Measurements from ENCODE around the gene CARD9.
A peak's percentile ranks its signal among the peaks of the same experiment; 100 is the strongest.
"Not testable (repeated sequence)": the region's sequence is repeated elsewhere in the genome, so short reads cannot be mapped to it uniquely, and the experiment has no call there.

The CARD9 gene

DNA sequence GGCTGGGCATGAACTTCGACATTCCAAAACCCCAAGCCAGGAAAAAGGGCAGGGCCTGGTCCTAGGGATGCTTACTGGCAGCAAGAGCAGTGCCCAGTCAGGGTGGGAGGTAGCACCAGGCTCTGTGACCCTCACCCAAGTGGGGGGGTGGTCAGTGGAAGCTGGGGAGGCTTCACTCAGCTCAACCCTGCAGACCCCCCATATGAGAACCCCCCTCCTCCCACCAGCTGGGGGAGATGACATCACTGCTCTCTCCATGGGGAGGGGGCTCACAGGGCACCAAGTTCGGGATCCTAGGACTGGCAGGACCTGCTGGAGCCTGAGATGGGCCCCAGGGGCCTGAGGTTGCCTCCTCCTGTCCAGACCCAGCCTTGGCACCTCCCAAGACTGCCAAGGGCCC, 14.6 kb downstream of the CARD9 start:
- H3K9me3 Mint-ChIP-seq, result no peaks in the 10 kb centered on the region
- peaks cover 8% of the 10 kb centered on the region for H3K4me1 Mint-ChIP-seq
- no peak overlapping the region for H3K27ac Mint-ChIP-seq
- CTCF ChIA-PET, result interaction anchor here (0.5 kb wide), 1 partner anchor 274 kb away, joined by 3 read pairs; no protein-coding TSS in a partner anchor
- no peak for DNase-seq
- no peak overlapping the region for H3K4me3 Mint-ChIP-seq
- H3K36me3 Mint-ChIP-seq, result no peaks in the 10 kb centered on the region
- no peaks in the 10 kb centered on the region for H3K27me3 Mint-ChIP-seq

- no peaks in the 10 kb centered on the region for H3K36me3 Mint-ChIP-seq
- no peak overlapping the region for H3K4me3 Mint-ChIP-seq
- CTCF ChIA-PET, result no interaction called here
- no peak for DNase-seq
- no peaks in the 10 kb centered on the region for H3K27me3 Mint-ChIP-seq
- no peak overlapping the region for H3K27ac Mint-ChIP-seq
- H3K9me3 Mint-ChIP-seq, result no peaks in the 10 kb centered on the region
- peaks cover 5% of the 10 kb centered on the region for H3K4me1 Mint-ChIP-seq
Observed at GRCh38 chr9:136358016-136358415, 15.5 kb downstream of the CARD9 start.

DNA sequence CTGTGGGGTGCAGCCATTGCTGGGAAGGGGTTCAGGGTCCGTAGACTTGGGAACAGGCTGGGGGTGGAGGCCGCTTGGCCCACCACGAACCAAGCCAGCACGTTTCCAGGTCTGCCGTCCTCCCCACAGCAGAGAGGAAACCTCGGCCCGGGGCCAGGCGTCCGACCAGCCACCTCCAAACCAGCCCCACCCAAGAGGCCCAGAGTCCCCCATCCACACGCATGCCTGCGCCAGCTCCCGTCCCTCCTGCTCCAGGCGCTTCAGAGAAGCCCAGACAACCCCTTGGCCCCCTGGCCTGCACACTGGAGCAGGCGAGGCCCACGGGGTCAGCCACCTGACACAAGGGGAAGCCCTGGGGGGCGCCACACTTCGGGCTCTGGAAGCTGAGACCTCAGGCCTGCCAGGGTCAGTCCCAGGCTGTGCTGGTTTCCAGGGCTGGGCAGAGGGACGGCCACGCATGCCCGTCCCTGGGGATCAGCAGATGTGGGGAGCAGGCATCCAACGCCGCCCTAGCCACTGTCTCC, 16.2 kb downstream of the CARD9 start:
- no peak overlapping the region for H3K4me3 Mint-ChIP-seq
- no peak overlapping the region for H3K27ac Mint-ChIP-seq
- CTCF ChIA-PET, result no interaction called here

DNA sequence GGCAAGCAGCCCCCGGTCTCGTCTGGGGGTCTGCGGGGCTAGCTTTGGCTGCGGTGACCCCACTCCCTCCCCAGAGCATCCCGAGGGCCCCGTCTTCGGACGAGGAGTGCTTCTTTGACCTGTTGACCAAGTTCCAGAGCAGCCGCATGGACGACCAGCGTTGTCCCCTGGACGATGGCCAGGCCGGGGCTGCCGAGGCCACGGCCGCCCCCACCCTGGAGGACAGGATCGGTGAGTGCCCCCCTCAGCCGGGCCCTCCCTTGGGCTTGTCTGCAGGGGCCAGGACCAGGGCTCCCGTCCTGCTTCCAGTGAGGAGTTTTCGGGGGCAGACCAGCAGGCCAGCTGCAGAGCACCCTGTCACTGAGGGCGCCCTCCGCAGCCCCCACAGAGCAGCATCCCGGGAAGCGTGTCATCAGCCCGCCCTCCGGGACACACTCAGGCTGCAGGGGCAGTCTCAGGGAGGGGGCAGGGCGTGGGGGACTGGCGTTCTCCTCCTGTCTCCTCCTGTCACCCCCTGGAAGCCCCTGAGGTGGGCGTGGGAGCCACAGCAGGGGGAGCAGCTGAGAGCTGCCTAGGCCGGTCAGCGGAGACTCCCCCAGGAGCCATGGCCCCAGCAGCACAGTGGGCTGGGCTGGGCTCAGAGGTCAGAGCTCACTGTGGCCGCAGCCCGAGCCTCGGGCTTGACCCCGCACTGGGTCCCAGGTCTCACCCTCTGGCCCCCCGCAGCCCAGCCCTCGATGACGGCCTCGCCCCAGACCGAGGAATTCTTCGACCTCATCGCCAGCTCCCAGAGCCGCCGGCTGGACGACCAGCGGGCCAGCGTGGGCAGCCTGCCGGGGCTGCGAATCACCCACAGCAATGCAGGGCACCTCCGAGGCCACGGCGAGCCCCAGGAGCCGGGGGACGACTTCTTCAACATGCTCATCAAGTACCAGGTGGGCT, 17.6 kb downstream of the CARD9 start:
- no peak for DNase-seq
- Mint-ChIP-seq H3K36me3 (no peaks in the 10 kb centered on the region), H3K27me3 (no peaks in the 10 kb centered on the region), H3K4me3 (no peak overlapping the region), H3K27ac (no peak overlapping the region), H3K4me1 (no peaks in the 10 kb centered on the region), H3K9me3 (no peaks in the 10 kb centered on the region)
- CTCF ChIA-PET, result no interaction called here

More for the DNA sequence above, 16.2 kb downstream of the CARD9 start:
- no peak for DNase-seq
- Mint-ChIP-seq H3K27me3 (no peaks in the 10 kb centered on the region), H3K36me3 (no peaks in the 10 kb centered on the region), H3K4me1 (no peaks in the 10 kb centered on the region), H3K9me3 (no peaks in the 10 kb centered on the region)

GRCh38 chr9:136354592-136355085, 18.8 kb downstream of the CARD9 start:
- Mint-ChIP-seq H3K27ac (no peak overlapping the region), H3K27me3 (no peaks in the 10 kb centered on the region), H3K9me3 (no peaks in the 10 kb centered on the region), H3K4me3 (no peak overlapping the region), H3K4me1 (no peaks in the 10 kb centered on the region), H3K36me3 (no peaks in the 10 kb centered on the region)
- DNase-seq, result no peak
- CTCF ChIA-PET, result interaction anchor here (1.6 kb wide), 1 partner anchor 9 kb away, joined by 5 read pairs; the partner anchor contains the start of gene DNLZ

DNA sequence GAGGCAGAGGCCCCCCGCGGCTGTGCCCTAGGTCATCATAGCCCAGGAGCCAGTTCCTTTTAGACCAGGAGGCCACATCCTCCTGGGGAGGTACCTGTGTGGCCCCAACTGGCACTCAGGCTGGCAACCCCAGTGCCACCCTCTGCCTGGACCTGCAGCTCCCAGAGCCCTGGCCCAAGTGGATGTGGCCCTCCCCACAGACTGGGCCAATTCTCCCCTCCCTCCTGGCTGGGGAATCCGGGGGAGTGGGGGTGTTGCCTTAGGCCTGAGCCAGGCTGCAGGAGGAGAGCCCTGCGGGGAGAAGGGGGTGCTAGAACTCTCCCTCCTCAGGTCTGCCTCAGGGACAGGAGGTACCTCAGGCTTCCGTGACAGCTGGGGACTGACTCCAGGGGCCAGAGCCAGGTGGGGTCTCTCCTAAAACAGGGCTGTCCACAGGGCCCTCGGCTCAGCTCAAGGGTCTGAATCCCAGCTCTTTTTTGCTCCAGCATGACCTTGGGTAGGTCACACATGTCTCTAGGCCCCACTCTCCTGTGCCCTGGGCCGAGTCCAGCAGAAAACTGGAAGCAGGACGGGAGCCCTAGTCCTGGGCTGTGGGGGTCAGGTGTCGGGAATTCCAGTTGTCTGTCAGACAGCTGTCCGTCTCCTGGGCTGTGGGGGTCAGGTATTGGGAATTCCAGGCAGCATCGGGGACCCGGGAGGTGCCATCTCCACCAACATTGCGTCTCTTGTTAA, 19.5 kb downstream of the CARD9 start:
- no peaks in the 10 kb centered on the region for H3K27me3 Mint-ChIP-seq
- no peaks in the 10 kb centered on the region for H3K4me1 Mint-ChIP-seq
- H3K9me3 Mint-ChIP-seq, result no peaks in the 10 kb centered on the region
- no peaks in the 10 kb centered on the region for H3K36me3 Mint-ChIP-seq
- CTCF ChIA-PET, result interaction anchor here (1.6 kb wide), 1 partner anchor 10 kb away, joined by 5 read pairs; the partner anchor contains the start of gene DNLZ
- H3K4me3 Mint-ChIP-seq, result no peak overlapping the region
- H3K27ac Mint-ChIP-seq, result no peak overlapping the region
- DNase-seq, result no peak

DNA sequence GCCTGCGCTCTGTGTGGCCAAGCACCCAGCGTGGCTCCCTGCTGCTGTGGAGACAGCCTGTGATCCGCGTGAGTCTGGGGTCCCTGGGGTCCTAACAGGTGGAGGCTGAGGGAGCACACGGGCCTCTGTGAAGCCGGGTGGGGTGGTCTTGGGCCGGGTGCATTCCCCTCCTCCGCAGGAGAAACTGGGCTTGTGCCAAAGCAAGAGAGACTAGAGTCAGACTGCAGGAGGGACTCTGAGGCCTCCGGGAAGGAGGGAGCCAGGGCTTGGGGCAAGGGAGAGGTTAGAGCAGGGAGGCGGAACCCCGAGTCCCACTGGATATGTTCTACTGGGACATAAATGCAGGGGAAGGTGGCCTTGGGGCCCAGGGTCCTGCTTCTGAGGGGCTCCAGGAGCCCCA, 20.4 kb downstream of the CARD9 start:
- Mint-ChIP-seq H3K36me3 (no peaks in the 10 kb centered on the region), H3K27ac (no peak overlapping the region), H3K27me3 (no peaks in the 10 kb centered on the region), H3K9me3 (no peaks in the 10 kb centered on the region), H3K4me1 (no peaks in the 10 kb centered on the region), H3K4me3 (no peak overlapping the region)
- DNase-seq, result no peak
- CTCF ChIA-PET, result no interaction called here

DNA sequence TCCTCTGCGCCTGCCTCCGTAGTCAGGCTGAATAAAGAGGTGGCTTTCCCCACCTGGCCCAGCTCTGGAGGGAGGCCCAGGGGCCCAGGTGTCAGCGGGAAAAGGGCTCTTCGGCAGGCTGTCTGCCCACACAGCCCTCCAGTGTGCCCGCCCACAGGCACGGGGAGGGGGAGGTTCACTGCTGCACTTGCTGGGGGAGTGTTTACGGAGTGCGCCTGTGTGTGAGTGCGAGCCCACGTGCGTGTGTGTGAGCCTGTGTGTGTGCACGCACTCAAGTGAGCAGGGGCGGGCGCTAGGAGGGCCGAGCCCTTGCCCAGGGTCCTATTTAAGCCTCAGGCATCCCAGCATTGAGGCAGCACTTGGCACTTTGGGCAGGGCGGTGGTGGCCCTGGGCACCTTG, 20.8 kb downstream of the CARD9 start:
- CTCF ChIA-PET, result no interaction called here
- no peaks in the 10 kb centered on the region for H3K9me3 Mint-ChIP-seq
- H3K36me3 Mint-ChIP-seq, result no peaks in the 10 kb centered on the region
- H3K27ac Mint-ChIP-seq, result no peak overlapping the region
- H3K4me1 Mint-ChIP-seq, result no peaks in the 10 kb centered on the region
- DNase-seq, result no peak
- H3K4me3 Mint-ChIP-seq, result no peak overlapping the region
- H3K27me3 Mint-ChIP-seq, result no peaks in the 10 kb centered on the region

DNA sequence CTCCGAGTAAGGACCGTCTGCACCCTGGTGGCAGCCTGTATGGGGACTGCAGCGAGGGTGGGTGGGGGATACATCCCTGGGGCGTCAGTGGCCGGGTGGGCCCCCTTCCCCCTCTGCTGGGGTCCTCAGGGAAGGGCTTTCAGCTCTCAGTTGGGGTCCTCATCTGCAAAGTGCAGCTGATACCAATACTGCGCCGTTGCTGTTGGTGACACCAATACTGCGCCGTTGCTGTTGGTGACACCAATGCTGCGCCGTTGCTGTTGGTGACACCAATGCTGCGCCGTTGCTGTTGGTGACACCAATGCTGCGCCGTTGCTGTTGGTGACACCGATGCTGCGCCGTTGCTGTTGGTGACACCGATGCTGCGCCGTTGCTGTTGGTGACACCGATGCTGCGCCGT, 21.6 kb downstream of the CARD9 start:
- H3K4me1 Mint-ChIP-seq, CTCF ChIA-PET, H3K36me3 Mint-ChIP-seq, H3K9me3 Mint-ChIP-seq, H3K27ac Mint-ChIP-seq, H3K27me3 Mint-ChIP-seq: not testable (repeated sequence)
- peak; percentile 43 for DNase-seq
- peak overlapping the region; percentile 44 for H3K4me3 Mint-ChIP-seq

GRCh38 chr9:136351252-136351800, 22.1 kb downstream of the CARD9 start:
- Mint-ChIP-seq H3K27ac (no peak overlapping the region), H3K4me3 (no peak overlapping the region), H3K9me3 (no peaks in the 10 kb centered on the region), H3K4me1 (no peaks in the 10 kb centered on the region), H3K27me3 (no peaks in the 10 kb centered on the region), H3K36me3 (no peaks in the 10 kb centered on the region)
- CTCF ChIA-PET, result no interaction called here
- DNase-seq, result no peak

GRCh38 chr9:136349546-136349945, 23.9 kb downstream of the CARD9 start:
- no peak overlapping the region for H3K4me3 Mint-ChIP-seq
- H3K27ac Mint-ChIP-seq, result no peak overlapping the region
- CTCF ChIA-PET, result no interaction called here
- DNase-seq, result no peak
- H3K9me3 Mint-ChIP-seq, result no peaks in the 10 kb centered on the region
- H3K36me3 Mint-ChIP-seq, result no peaks in the 10 kb centered on the region
- H3K4me1 Mint-ChIP-seq, result no peaks in the 10 kb centered on the region
- H3K27me3 Mint-ChIP-seq, result no peaks in the 10 kb centered on the region

- CTCF ChIA-PET, result no interaction called here
- H3K27me3 Mint-ChIP-seq, result no peaks in the 10 kb centered on the region
- H3K27ac Mint-ChIP-seq, result no peak overlapping the region
- no peaks in the 10 kb centered on the region for H3K9me3 Mint-ChIP-seq
- H3K4me3 Mint-ChIP-seq, result no peak overlapping the region
- no peaks in the 10 kb centered on the region for H3K36me3 Mint-ChIP-seq
- H3K4me1 Mint-ChIP-seq, result no peaks in the 10 kb centered on the region
- DNase-seq, result no peak
Observed at GRCh38 chr9:136348691-136349090, 24.8 kb downstream of the CARD9 start.

GRCh38 chr9:136347472-136348256, 25.8 kb downstream of the CARD9 start:
- no peak for DNase-seq
- Mint-ChIP-seq H3K27ac (no peak overlapping the region), H3K27me3 (no peaks in the 10 kb centered on the region), H3K36me3 (no peaks in the 10 kb centered on the region), H3K4me3 (no peak overlapping the region), H3K4me1 (peaks cover 2% of the 10 kb centered on the region), H3K9me3 (no peaks in the 10 kb centered on the region)
- CTCF ChIA-PET, result no interaction called here

Measured in activated naive CD4-positive, alpha-beta T cell treated with anti-CD3 and anti-CD28 coated beads, Interleukin-2, amount 10 ng/mL, durations not matched to agents 7 days and 5 days (primary cell).